Right atrium auricular region (tissue), 2 donors: ENCODE measurements around the gene BICRA. TPM values are rescaled to one million over a fixed set of nuclear protein-coding genes. Genes with fewer than 3 reads are reported as not detected.
"Not testable (repeated sequence)": the region's sequence is repeated elsewhere in the genome, so short reads cannot be mapped to it uniquely, and the experiment has no call there.

Source experiments
- DNase-seq: peaks from one replicate; pipeline ENCODE4 v3.0.0-alpha.2; 2019; ENCODE audit warnings: low spot score
- H3K27ac ChIP-seq, 2 donors: fragments of 200-600 bp; sonication (generic); 1 replicate in 1 of 2; 2 replicates in 1 of 2; pipeline ENCODE4 v1.5.1; 2016 to 2019
- H3K27me3 ChIP-seq, 2 donors: fragments of 200-600 bp; sonication (generic); one replicate each; pipeline versions ENCODE4 v1.5.1 to v1.6.0; 2017 to 2019
- H3K36me3 ChIP-seq: fragments of 200-600 bp; sonication (generic); one replicate; pipeline ENCODE4 v1.5.1; 2016
- H3K4me1 ChIP-seq, 2 donors: fragments of 200-600 bp; sonication (generic); one replicate each; pipeline versions ENCODE4 v1.5.1 to v1.6.0; 2017 to 2019
- H3K4me3 ChIP-seq, 2 donors: fragments of 200-600 bp; sonication (generic); 1 replicate in 1 of 2; 2 replicates in 1 of 2; pipeline ENCODE4 v1.5.1; 2017 to 2019; ENCODE audit warnings: mild to moderate bottlenecking in 1 of 2, moderate library complexity in 1 of 2
- H3K9me3 ChIP-seq, 2 donors: fragments of 200-600 bp; sonication (generic); one replicate each; pipeline ENCODE4 v1.5.1; 2019
- total RNA-seq, 2 donors: library from RNA; depleted of rRNA; stranded (reverse); fragments of >200 nt; gene quantifications; one replicate each; pipeline ENCODE4 v1.1.0, GENCODE V29; 2016
- TF ChIP-seq, protein P1 (sequence below), 2 donors: fragments of 200-600 bp; sonication (generic); IDR thresholded peaks; one replicate each; pipeline ENCODE4 v1.5.1; 2019; ENCODE audit warnings: antibody characterized with exemption in 2 of 2

Gene BICRA
- total RNA-seq, 2 donors from 2014 or later, result 7.0 to 12.6 TPM

DNA sequence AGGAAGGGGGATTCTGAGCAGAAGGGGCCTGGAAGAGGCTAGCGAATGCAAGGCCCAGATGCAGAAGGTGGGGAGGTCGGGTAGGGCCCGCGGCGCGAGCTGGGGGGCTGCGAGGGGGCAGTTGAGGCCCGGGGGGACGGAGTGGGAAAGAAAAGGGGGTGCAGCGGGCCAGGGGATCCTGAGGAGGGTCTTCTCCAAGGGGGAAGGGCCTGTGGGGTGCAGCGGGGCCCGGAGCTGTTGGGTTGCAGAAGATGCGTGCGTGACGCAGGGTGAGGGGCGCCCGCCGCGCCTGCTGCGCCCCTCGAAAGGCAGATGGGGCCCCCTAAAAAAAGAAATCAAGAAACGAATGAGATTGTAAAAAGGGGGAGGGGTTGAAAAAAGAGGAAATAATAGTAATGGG is 36.3 kb upstream of the BICRA start:
- Histone ChIP-seq H3K27me3 (no peaks in the 10 kb centered on the region), H3K36me3 (no peaks in the 10 kb centered on the region), H3K4me3 (peak overlapping the region in 1 of 2 donors; percentile 44), H3K9me3 (no peaks in the 10 kb centered on the region), H3K4me1 (peaks cover 0 to 6% of the 10 kb centered on the region in 2 donors), H3K27ac (no peak overlapping the region)
- TF ChIP-seq, protein P1, sequence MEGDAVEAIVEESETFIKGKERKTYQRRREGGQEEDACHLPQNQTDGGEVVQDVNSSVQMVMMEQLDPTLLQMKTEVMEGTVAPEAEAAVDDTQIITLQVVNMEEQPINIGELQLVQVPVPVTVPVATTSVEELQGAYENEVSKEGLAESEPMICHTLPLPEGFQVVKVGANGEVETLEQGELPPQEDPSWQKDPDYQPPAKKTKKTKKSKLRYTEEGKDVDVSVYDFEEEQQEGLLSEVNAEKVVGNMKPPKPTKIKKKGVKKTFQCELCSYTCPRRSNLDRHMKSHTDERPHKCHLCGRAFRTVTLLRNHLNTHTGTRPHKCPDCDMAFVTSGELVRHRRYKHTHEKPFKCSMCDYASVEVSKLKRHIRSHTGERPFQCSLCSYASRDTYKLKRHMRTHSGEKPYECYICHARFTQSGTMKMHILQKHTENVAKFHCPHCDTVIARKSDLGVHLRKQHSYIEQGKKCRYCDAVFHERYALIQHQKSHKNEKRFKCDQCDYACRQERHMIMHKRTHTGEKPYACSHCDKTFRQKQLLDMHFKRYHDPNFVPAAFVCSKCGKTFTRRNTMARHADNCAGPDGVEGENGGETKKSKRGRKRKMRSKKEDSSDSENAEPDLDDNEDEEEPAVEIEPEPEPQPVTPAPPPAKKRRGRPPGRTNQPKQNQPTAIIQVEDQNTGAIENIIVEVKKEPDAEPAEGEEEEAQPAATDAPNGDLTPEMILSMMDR (IDR thresholded peaks at IDR 0.05), result no peak
- DNase-seq, result no peak

DNA sequence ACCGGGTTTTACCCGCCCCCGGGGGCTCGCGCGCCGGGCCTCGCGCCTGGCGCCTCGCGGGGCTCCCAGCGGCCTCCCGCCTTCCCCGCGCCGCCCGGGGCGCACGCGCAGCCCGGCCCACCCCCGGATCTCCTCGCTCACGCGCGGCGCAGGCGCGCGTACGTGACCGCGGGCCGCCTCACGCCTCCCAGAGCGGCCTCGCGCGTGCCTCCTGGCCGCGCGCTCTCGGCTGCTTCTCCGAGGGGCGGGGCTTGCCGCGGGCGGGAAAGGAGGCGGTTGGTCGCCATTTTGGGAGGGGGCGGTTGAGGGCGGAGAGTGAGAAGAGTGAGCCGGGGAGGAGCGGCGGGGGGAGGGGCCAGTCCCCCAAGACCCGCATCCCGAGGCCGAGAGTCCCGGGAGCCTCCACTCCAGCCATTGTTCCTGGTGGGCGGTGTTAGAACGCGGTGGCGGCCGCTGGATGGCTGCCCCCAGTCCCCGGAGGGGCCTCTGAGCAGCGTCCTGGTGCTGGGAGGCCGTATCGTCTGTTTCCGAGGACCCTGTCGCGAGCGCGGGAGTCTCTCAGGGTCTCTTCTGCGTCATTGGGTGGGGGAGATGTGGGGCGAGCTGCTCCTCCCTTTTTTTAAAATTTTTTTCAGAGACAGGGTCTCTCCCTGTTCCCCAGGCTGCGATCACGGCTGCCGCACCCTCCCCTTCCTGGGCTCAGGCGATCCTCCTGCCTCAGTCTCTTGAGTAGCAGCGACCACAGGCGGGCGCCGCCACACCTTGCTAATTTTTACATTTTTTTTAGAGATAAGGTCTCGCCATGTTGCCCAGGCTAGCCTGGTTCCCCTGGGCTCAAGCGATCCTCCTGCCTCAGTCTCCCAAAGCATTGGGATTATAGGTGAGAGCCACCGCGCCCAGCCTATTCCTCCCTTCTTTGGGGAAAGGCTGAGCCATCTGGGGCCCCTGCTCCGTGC is 35.6 kb upstream of the BICRA start, which contains the start of gene ZNF541:
Gene ZNF541 (minus strand): TSS at position 78 of the 956 bp plus-strand sequence. CDS start 17,292 bp downstream, outside the sequence.
- Histone ChIP-seq H3K27ac (no peak within 1 kb of the TSS), H3K9me3 (no peaks in the 10 kb centered on the region), H3K27me3 (no peaks in the 10 kb centered on the region), H3K4me1 (peaks cover 0 to 6% of the 10 kb centered on the region in 2 donors), H3K36me3 (no peaks in the 10 kb centered on the region), H3K4me3 (peak within 1 kb of the TSS; percentile 18 to 44)
- DNase-seq, result no peak
- TF ChIP-seq, protein P1 (IDR thresholded peaks at IDR 0.05), result no peak

DNA sequence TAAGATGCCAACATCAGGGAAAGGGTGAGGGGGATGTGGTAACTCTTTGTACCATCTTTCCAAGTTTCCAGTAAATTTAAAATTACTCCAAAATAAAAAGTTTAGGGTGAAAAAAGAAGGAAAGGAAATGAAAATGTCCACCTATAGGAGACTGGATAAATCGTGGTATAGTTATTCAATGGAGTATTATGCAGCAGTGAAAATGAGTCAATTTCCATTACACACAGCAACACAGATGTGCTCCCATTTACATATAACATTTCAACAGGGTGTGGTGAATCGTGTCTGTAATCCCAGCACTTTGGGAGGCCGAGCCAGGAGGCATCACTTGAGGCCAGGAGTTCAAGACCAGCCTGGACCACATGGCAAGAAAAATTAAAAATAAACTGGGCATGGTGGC is 28.5 kb upstream of the BICRA start:
- Histone ChIP-seq H3K27me3 (no peaks in the 10 kb centered on the region), H3K9me3 (no peaks in the 10 kb centered on the region), H3K27ac (no peak overlapping the region), H3K4me3 (no peak overlapping the region), H3K36me3 (no peaks in the 10 kb centered on the region), H3K4me1 (no peaks in the 10 kb centered on the region)
- TF ChIP-seq, protein P1 (IDR thresholded peaks at IDR 0.05), result no peak
- no peak for DNase-seq

DNA sequence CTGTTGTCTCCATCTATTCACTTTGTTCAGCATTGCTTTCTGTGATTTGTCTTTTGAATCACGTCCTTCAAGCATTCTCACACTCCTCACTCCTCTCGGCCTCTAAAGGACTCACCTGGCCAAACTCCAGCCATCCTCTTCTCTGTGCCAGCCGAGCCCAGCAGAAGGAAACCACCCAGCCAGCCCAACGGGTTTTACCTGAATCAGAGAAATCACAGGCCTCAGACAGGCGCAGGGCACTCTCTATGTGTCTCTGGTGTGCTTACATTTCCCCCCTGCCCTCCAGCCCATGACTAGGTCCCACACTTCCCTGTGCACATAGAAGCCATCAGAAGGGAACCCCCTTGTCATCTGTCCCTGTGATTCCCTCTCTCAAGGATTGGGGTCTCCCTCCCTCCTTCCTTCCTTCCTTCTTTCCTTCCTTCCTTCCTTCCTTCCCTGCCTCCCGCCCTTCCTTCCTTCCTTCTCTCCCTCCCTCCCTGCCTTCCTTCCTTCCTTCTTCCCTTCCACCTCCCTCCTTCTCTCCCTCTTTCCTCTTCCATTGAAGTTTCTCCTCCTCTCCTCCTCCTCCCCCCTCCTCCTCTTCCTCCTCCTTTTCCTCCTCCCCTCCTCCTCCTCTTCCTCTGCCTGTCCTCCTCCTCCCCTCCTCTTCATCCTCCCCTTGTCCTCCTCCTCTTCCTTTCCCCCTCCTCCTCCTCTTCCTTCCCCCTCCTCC is 27.2 kb upstream of the BICRA start:
- peaks cover 0 to 5% of the 10 kb centered on the region in 2 donors for H3K9me3 ChIP-seq
- no peak overlapping the region for H3K27ac ChIP-seq
- TF ChIP-seq, protein P1 (IDR thresholded peaks at IDR 0.05), result no peak
- no peak for DNase-seq
- H3K36me3 ChIP-seq, result no peaks in the 10 kb centered on the region
- no peaks in the 10 kb centered on the region for H3K4me1 ChIP-seq
- H3K4me3 ChIP-seq, result no peak overlapping the region
- no peaks in the 10 kb centered on the region for H3K27me3 ChIP-seq

DNA sequence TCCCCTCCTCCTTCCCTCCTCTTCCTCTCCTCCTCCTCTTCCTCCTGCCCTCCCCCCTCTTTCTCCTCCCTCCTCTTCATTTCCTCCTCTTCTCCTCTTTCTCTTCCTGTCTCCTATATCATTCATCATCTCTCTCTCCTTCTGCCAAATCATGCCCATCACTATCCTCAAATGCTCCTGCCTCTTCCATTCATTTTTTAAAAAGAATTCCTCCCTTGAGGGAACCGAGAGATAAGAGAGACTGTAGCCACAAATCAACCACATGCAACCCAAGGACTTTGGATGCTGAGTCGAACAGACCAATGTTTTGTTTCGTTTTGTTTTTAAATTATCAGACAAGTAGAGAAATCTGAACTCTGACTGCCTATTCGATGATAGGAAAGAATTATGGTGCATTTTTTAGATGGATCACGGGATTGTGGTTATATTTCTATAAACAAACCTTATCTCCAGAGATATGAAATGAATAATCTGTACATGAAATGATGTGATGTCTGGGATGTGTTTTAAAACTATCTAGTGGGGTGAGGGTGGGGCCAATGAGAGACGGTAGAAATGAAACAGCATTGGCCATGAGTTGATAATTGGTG is 26.5 kb upstream of the BICRA start:
- H3K27me3 ChIP-seq, result no peaks in the 10 kb centered on the region
- H3K36me3 ChIP-seq, result no peaks in the 10 kb centered on the region
- TF ChIP-seq, protein P1 (IDR thresholded peaks at IDR 0.05), result no peak
- H3K9me3 ChIP-seq, result peaks cover 0 to 5% of the 10 kb centered on the region in 2 donors
- H3K27ac ChIP-seq, result no peak overlapping the region
- no peak for DNase-seq
- H3K4me1 ChIP-seq, result no peaks in the 10 kb centered on the region
- no peak overlapping the region for H3K4me3 ChIP-seq

DNA sequence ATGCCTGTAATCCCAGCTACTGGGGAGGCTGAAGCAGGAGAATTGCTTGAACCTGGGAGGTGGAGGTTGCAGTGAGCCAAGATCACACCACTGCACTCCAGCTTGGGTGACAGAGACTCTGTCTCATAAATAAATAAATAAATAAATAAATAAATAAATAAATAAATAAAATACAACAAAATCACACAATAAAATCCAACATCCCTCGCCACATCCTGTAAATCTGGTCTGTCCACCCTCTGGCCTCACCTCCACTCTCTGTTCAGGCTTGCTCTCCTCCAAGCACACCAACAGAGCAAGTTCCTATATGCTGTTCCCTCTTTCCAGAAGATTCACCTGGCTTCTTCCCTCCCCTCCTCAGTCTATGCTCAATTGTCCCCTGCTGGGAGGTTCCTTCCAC is 25.8 kb upstream of the BICRA start:
- not testable (repeated sequence) for H3K27me3 ChIP-seq, H3K27ac ChIP-seq, H3K36me3 ChIP-seq, H3K9me3 ChIP-seq, H3K4me3 ChIP-seq, DNase-seq, H3K4me1 ChIP-seq
